HEK293T (cell line): ENCODE data around the gene PGA4.
"Not testable (repeated sequence)": the region's sequence is repeated elsewhere in the genome, so short reads cannot be mapped to it uniquely, and the experiment has no call there.

Experiments used
- ARNT ChIP-seq: fragments of 450-650 bp; IDR thresholded peaks from 2 replicates; pipeline ENCODE4 v1.6.1; 2017; ENCODE audit warnings: mild to moderate bottlenecking
- BHLHE40 ChIP-seq: fragments of 450-650 bp; IDR thresholded peaks from 2 replicates; pipeline ENCODE4 v1.6.1; 2016; ENCODE audit warnings: mild to moderate bottlenecking, moderate library complexity, borderline replicate concordance
- FOXA1 ChIP-seq: fragments of 450-650 bp; IDR thresholded peaks from 2 replicates; pipeline ENCODE4 v1.6.1; 2016; ENCODE audit warnings: mild to moderate bottlenecking
- FOXK2 ChIP-seq: fragments of 450-650 bp; IDR thresholded peaks from 2 replicates; pipeline ENCODE4 v1.6.1; 2016; ENCODE audit warnings: mild to moderate bottlenecking
- FOXM1 ChIP-seq: fragments of 450-650 bp; IDR thresholded peaks from 2 replicates; pipeline ENCODE4 v1.6.1; 2017; ENCODE audit warnings: mild to moderate bottlenecking, borderline replicate concordance
- HDGF ChIP-seq: fragments of 450-650 bp; IDR thresholded peaks from 2 replicates; pipeline ENCODE4 v1.6.1; 2017; ENCODE audit warnings: antibody characterized with exemption, borderline replicate concordance
- L3MBTL2 ChIP-seq: fragments of 450-650 bp; conservative IDR thresholded peaks from 2 replicates; pipeline ENCODE4 v1.6.1; 2016; ENCODE audit warnings: mild to moderate bottlenecking
- SP1 ChIP-seq: fragments of 450-650 bp; IDR thresholded peaks from 2 replicates; pipeline ENCODE4 v1.6.1; 2017
- SUZ12 ChIP-seq: fragments of 450-650 bp; IDR thresholded peaks from 2 replicates; pipeline ENCODE4 v1.6.1; 2016; ENCODE audit warnings: mild to moderate bottlenecking
- TARDBP ChIP-seq: fragments of 450-650 bp; IDR thresholded peaks from 2 replicates; pipeline ENCODE4 v1.6.1; 2016

GRCh38 chr11:61218306-61218705 is 3.8 kb upstream of the PGA4 start:
- TF ChIP-seq FOXM1, L3MBTL2, BHLHE40, TARDBP, FOXK2, SP1, HDGF, FOXA1, SUZ12, ARNT: not testable (repeated sequence)
